K562 (cell line): ENCODE data around the gene CALR3. TPM values are rescaled to one million over a fixed set of nuclear protein-coding genes. Genes with fewer than 3 reads are reported as not detected.

ENCODE experiments used
- ADNP ChIP-seq: fragments of 200-800 bp; sonication (Bioruptor generic); IDR thresholded peaks from 2 replicates; pipeline ENCODE4 v1.6.1; 2016; ENCODE audit warnings: missing genetic modification characterization, missing compliant biosample characterization
- CBX8 ChIP-seq: fragments of 200-600 bp; sonication (generic); IDR thresholded peaks from 2 replicates; pipeline ENCODE4 v1.6.1; 2012; ENCODE audit warnings: borderline replicate concordance, mixed run types, low read depth, mild to moderate bottlenecking, moderate library complexity, mixed read lengths, low read length, control low read depth, inconsistent platforms; ENCODE audit not compliant: poor library complexity, severe bottlenecking; ENCODE audit errors: extremely low read depth
- ESRRB ChIP-seq: fragments of 250-450 bp; sonication (Bioruptor Pico); IDR thresholded peaks from 2 replicates; pipeline ENCODE4 v1.5.0; 2020; ENCODE audit warnings: mild to moderate bottlenecking, moderate library complexity, borderline replicate concordance
- IRF2 ChIP-seq: sonication (generic); formaldehyde crosslinking; IDR thresholded peaks from 2 replicates; pipeline ENCODE4 v1.8.1; 2022; ENCODE audit warnings: mild to moderate bottlenecking, missing genetic modification reagents
- MAFF ChIP-seq: IDR thresholded peaks from 2 replicates; pipeline ENCODE4 v1.6.1; 2012; ENCODE audit warnings: low read length, improper control_type of control experiment
- MAZ ChIP-seq, 2 experiments: fragments of 450-650 bp in 1 of 2; sonication (generic) in 1 of 2; formaldehyde crosslinking; IDR thresholded peaks in 1 of 2; conservative IDR thresholded peaks in 1 of 2; 2 replicates each; pipeline versions ENCODE4 v1.4.0 to v1.5.0; 2020; ENCODE audit warnings: mild to moderate bottlenecking in 1 of 2, missing genetic modification reagents in 1 of 2
- MED1 ChIP-seq: sonication (generic); formaldehyde crosslinking; IDR thresholded peaks from 2 replicates; pipeline ENCODE4 v1.8.1; 2023; ENCODE audit warnings: missing genetic modification reagents, borderline replicate concordance
- RB1 ChIP-seq: fragments of 450-650 bp; IDR thresholded peaks from 2 replicates; pipeline ENCODE4 v1.6.1; 2017; ENCODE audit warnings: low read depth, mild to moderate bottlenecking
- RBM17 ChIP-seq: fragments of 200-400 bp; formaldehyde crosslinking; IDR thresholded peaks from 2 replicates; pipeline ENCODE4 v1.6.1; 2017; ENCODE audit warnings: low read depth, mild to moderate bottlenecking, low read length, borderline replicate concordance
- RCOR1 ChIP-seq, 2 experiments: IDR thresholded peaks; 2 replicates each; pipeline ENCODE4 v1.6.1; 2012; ENCODE audit warnings: low read depth in 2 of 2, low read length in 2 of 2, borderline replicate concordance in 1 of 2, improper control_type of control experiment in 1 of 2
- SIN3A ChIP-seq, 2 experiments: fragments of 150-350 bp in 1 of 2; IDR thresholded peaks; 2 replicates each; pipeline ENCODE4 v1.6.1; 2011 to 2016; ENCODE audit warnings: borderline replicate concordance in 2 of 2, low read depth in 2 of 2, low read length in 2 of 2, mild to moderate bottlenecking in 2 of 2, moderate library complexity in 2 of 2; ENCODE audit not compliant: control insufficient read depth in 1 of 2
- SMAD4 ChIP-seq: fragments of 250-450 bp; sonication (Bioruptor Pico); conservative IDR thresholded peaks from 2 replicates; pipeline ENCODE4 v1.8.0; 2021; ENCODE audit warnings: inconsistent platforms, mild to moderate bottlenecking, moderate library complexity
- SMARCB1 ChIP-seq: IDR thresholded peaks from 2 replicates; pipeline ENCODE4 v1.6.1; 2011; ENCODE audit warnings: improper control_type of control experiment, low read depth; ENCODE audit not compliant: insufficient read length
- SNRNP70 ChIP-seq: fragments of 200-400 bp; formaldehyde crosslinking; optimal IDR thresholded peaks from 2 replicates; pipeline ENCODE3; 2017; ENCODE audit warnings: low read depth, low read length
- SRF ChIP-seq, 2 experiments: fragments of 250-450, 450-650 bp in 1 of 2; sonication (Bioruptor Pico) in 1 of 2; sonication (generic) in 1 of 2; formaldehyde crosslinking; IDR thresholded peaks; 2 replicates each; pipeline versions ENCODE4 v1.5.0 to v1.5.1; 2020 to 2022; ENCODE audit warnings: mild to moderate bottlenecking in 1 of 2, missing genetic modification reagents in 1 of 2
- SUPT5H ChIP-seq: fragments of 450-650 bp; IDR thresholded peaks from 2 replicates; pipeline ENCODE4 v1.6.1; 2016
- YY1 ChIP-seq, 3 experiments: IDR thresholded peaks; 2 replicates each; pipeline ENCODE4 v1.6.1; 2011; ENCODE audit warnings: low read length in 2 of 3, mild to moderate bottlenecking in 2 of 3, moderate library complexity in 2 of 3, borderline replicate concordance in 1 of 3, control low read depth in 1 of 3, low read depth in 1 of 3; ENCODE audit not compliant: insufficient read depth in 3 of 3, insufficient replicate concordance in 2 of 3, control insufficient read depth in 1 of 3, insufficient read length in 1 of 3; ENCODE audit errors: extremely low read depth in 1 of 3
- ZNF583 ChIP-seq: fragments of 250-450 bp; sonication (Bioruptor Pico); IDR thresholded peaks from 2 replicates; pipeline ENCODE4 v1.4.0; 2020
- ZNF717 ChIP-seq: fragments of 250-450 bp; sonication (Bioruptor Pico); IDR thresholded peaks from 2 replicates; pipeline ENCODE4 v1.5.0; 2021
- polyA plus RNA-seq, 8 experiments: library from polyadenylated mRNA; depleted of rRNA in 4 of 8; stranded (reverse) in 5 of 8; unstranded in 3 of 8; fragments of >200 nt; fragmentation: Nextera tagmentation in 2 of 8; fragmentation: Illumina TruSeq in 1 of 8; extraction: Ambion mirVana in 2 of 8; extraction: Trizol in 1 of 8; gene quantifications; 2 replicates each; pipeline versions ENCODE4 v1.2.1 to v1.2.3, GENCODE V29; 2011 to 2014; ENCODE audit warnings: inconsistent platforms in 1 of 8, missing spikeins in 1 of 8
- total RNA-seq, 7 experiments: library from RNA; depleted of rRNA in 6 of 7; stranded (reverse); fragments of >200 nt in 6 of 7; fragmentation: Illumina TruSeq in 2 of 7; extraction: Trizol in 2 of 7; gene quantifications; 2 replicates each; pipeline versions ENCODE4 v1.2.1 to v1.2.3, GENCODE V29; 2011 to 2021; ENCODE audit warnings: low replicate concordance in 1 of 7
- TF ChIP-seq, protein P1 (sequence below): fragments of 250-450 bp; sonication (Bioruptor Pico); IDR thresholded peaks from 2 replicates; pipeline ENCODE4 v1.5.0; 2020; ENCODE audit warnings: mild to moderate bottlenecking
- TF ChIP-seq, protein P2 (sequence below): fragments of 250-450 bp; sonication (Bioruptor Pico); IDR thresholded peaks from 2 replicates; pipeline ENCODE4 v1.5.0; 2021
- TF ChIP-seq, protein P3 (sequence below): sonication (generic); formaldehyde crosslinking; IDR thresholded peaks from 2 replicates; pipeline ENCODE4 v1.9.0; 2022; ENCODE audit warnings: mild to moderate bottlenecking, missing genetic modification reagents
- TF ChIP-seq, protein P4 (sequence below), 2 experiments: fragments of 200-800 bp in 1 of 2; sonication (Bioruptor generic) in 1 of 2; sonication (generic) in 1 of 2; formaldehyde crosslinking in 1 of 2; IDR thresholded peaks in 1 of 2; conservative IDR thresholded peaks in 1 of 2; 2 replicates each; pipeline versions ENCODE4 v1.5.0 to v1.6.1; 2016 to 2020; ENCODE audit warnings: missing compliant biosample characterization in 1 of 2, missing genetic modification characterization in 1 of 2, missing genetic modification reagents in 1 of 2

CALR3 gene
- total and polyA plus RNA-seq, 9 of the 15 experiments (the other 6 are each of a cell fraction or from before 2014, with no cell fraction given): 0.15 to 0.41 (median 0.22) TPM; not detected in 4

DNA sequence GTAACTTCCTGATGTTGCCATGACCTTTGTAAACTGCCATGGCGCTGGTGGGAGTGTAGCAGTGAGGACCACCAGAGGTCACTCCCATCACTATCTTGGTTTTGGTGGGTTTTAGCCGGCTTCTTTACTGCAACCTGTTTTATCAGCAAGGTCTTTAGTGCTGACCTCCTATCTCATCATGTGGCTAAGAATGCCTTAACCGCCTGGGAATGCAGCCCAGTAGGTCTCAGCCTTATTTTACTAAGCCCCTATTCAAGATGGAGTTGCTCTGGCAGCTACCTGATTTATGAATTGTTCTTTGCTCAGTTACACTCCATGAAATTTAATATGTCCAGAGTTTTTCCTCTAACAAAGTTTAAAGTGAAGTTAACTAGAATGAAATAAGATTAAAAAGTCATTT, 19.6 kb downstream of the CALR3 start (continued):
- peak in 1 of 2 experiments; percentile 45; a peak in 1 of 4 replicates for TF ChIP-seq MAZ (CRISPR knock-in tag; conservative IDR thresholded peaks at IDR 0.05 in 1 of 2, IDR thresholded peaks at IDR 0.05 in 1 of 2)
- TF ChIP-seq, protein P1, sequence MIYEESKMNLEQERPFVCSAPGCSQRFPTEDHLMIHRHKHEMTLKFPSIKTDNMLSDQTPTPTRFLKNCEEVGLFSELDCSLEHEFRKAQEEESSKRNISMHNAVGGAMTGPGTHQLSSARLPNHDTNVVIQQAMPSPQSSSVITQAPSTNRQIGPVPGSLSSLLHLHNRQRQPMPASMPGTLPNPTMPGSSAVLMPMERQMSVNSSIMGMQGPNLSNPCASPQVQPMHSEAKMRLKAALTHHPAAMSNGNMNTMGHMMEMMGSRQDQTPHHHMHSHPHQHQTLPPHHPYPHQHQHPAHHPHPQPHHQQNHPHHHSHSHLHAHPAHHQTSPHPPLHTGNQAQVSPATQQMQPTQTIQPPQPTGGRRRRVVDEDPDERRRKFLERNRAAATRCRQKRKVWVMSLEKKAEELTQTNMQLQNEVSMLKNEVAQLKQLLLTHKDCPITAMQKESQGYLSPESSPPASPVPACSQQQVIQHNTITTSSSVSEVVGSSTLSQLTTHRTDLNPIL (CRISPR knock-in tag): no peak
- TF ChIP-seq ADNP (tag): no peak
- peak; percentile 50; the same call in 1 of the 2 replicates for TF ChIP-seq ZNF583 (CRISPR knock-in tag)
- no peak for TF ChIP-seq SNRNP70
- TF ChIP-seq IRF2 (CRISPR knock-in tag): no peak
- TF ChIP-seq, protein P2, sequence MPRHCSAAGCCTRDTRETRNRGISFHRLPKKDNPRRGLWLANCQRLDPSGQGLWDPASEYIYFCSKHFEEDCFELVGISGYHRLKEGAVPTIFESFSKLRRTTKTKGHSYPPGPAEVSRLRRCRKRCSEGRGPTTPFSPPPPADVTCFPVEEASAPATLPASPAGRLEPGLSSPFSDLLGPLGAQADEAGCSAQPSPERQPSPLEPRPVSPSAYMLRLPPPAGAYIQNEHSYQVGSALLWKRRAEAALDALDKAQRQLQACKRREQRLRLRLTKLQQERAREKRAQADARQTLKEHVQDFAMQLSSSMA (CRISPR knock-in tag): no peak
- no peak for TF ChIP-seq ESRRB (CRISPR knock-in tag)
- TF ChIP-seq, protein P3, sequence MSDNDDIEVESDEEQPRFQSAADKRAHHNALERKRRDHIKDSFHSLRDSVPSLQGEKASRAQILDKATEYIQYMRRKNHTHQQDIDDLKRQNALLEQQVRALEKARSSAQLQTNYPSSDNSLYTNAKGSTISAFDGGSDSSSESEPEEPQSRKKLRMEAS (CRISPR knock-in tag): no peak
- TF ChIP-seq CBX8: no peak
- TF ChIP-seq RBM17: no peak
- no peak for TF ChIP-seq MAFF
- TF ChIP-seq ZNF717 (CRISPR knock-in tag): no peak
- no peak for TF ChIP-seq SRF (CRISPR knock-in tag; IDR thresholded peaks at IDR 0.05)
- TF ChIP-seq, protein P4, sequence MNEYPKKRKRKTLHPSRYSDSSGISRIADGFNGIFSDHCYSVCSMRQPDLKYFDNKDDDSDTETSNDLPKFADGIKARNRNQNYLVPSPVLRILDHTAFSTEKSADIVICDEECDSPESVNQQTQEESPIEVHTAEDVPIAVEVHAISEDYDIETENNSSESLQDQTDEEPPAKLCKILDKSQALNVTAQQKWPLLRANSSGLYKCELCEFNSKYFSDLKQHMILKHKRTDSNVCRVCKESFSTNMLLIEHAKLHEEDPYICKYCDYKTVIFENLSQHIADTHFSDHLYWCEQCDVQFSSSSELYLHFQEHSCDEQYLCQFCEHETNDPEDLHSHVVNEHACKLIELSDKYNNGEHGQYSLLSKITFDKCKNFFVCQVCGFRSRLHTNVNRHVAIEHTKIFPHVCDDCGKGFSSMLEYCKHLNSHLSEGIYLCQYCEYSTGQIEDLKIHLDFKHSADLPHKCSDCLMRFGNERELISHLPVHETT (CRISPR knock-in tag; conservative IDR thresholded peaks at IDR 0.05 in 1 of 2, IDR thresholded peaks at IDR 0.05 in 1 of 2): no peak
- TF ChIP-seq MED1 (CRISPR knock-in tag): no peak
- TF ChIP-seq SMARCB1: no peak
- TF ChIP-seq RB1: no peak
- no peak for TF ChIP-seq SIN3A (IDR thresholded peaks at IDR 0.05; ENCODE audit: borderline replicate concordance in 2 of 2, control insufficient read depth in 1 of 2, low read depth in 2 of 2, low read length in 2 of 2)
- no peak for TF ChIP-seq SUPT5H
- 0 out of 4 replicates have a peak, but pooled peaks of 1 of the 2 experiments have one; percentile 32 for TF ChIP-seq RCOR1 (IDR thresholded peaks at IDR 0.05; ENCODE audit: borderline replicate concordance in 1 of 2, low read depth in 2 of 2, low read length in 2 of 2)
- no peak for TF ChIP-seq YY1 (IDR thresholded peaks at IDR 0.05; ENCODE audit: borderline replicate concordance in 1 of 3, control insufficient read depth in 1 of 3, extremely low read depth in 1 of 3, insufficient read depth in 3 of 3, insufficient read length in 1 of 3, insufficient replicate concordance in 2 of 3, low read depth in 1 of 3, low read length in 2 of 3)
- TF ChIP-seq SMAD4 (CRISPR knock-in tag): peak; percentile 60
